Stimulated activated naive CD4-positive, alpha-beta T cell (primary cell): ENCODE results near the gene ABCC1.

Source experiments
- DNase-seq, 6 experiments: peaks; one replicate each; lab custom pipeline; 2025; lab: John Stamatoyannopoulos, UW

Gene ABCC1

DNA sequence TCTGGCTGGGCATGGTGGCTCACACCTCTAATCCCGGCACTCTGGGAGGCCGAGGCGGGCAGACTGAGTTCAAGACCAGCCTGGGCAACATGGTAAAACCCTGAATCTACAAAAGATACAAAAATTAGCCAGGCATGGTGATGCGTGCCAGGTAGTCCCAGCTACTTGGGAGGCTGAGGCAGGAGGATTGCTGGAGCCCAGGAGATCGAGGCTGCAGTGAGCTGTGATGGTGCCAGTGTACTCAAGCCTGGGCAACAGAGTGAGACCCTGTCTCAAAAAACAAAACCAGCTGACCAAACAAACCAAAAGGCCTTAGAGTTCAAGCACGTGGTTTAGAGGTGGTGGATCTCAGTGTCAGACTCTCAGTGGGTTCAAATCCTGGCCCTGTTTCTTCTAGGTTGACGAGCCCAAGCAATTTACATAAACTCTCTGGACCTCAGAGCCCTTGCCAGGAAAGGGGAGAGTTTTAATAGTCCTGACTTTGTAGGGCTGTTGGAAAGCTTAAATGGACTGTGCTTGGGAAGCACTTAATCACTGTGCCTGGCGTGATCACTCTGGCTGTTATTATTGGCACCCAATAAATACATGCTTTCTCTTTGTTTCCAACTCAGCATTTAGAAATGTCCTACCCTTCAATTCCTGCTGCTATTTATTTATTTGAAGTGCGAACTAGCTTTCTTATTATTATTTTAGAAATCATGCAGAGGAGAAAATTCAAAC, 44.7 kb downstream of the ABCC1 start:
- DNase-seq = no peak

DNA sequence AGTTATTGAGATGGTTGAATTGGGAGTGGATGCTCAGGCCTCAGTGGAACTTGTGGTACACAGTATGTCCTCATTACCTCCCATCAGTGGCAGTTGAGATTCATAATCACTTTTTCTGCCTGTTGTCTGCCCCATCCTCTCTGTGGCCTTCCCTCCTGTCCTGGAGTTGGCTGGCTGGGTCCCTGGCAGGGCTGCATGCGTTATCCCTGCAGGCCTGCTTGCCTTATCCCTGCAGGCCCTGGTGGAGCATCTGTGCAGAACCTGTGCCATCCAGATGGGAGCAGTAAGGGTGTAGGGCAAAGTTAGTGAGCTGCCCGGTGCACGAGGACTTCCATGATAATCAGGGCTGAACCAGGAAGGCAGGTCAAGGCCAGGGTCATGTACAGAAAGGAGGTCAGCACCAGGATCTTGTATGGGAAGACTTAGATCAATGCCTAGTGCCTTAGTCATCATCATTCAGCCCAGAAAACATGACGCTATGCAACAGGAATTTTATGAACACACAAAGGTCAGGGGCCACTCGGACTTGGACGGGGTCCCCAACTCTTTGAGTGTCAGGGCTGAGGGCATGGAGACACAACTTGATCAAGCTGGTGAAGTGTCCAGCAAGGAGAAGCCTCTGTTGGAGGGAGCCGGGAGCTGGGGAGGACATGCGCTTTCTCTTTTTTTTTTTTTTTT, 47.2 kb downstream of the ABCC1 start:
- no peak for DNase-seq

DNA sequence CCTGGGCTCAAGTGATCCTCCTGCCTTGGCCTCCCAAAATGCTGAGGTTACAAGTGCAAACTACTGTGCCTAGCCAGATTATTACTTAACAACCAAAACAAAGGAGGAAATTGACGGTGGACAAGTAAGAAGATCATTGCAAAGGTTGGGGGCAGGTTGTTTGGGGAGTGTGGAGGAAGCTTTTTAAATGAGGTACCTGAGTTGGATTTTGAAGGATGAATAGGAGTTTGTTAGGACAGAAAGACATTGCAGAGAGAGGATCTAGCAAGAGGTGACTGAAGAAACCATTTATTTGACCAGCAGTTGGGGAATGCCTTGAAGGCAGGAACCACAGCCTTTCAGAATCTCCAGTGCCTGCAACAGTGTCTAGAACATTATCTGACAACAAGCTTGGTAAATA, 51.3 kb downstream of the ABCC1 start:
- no peak for DNase-seq

DNA sequence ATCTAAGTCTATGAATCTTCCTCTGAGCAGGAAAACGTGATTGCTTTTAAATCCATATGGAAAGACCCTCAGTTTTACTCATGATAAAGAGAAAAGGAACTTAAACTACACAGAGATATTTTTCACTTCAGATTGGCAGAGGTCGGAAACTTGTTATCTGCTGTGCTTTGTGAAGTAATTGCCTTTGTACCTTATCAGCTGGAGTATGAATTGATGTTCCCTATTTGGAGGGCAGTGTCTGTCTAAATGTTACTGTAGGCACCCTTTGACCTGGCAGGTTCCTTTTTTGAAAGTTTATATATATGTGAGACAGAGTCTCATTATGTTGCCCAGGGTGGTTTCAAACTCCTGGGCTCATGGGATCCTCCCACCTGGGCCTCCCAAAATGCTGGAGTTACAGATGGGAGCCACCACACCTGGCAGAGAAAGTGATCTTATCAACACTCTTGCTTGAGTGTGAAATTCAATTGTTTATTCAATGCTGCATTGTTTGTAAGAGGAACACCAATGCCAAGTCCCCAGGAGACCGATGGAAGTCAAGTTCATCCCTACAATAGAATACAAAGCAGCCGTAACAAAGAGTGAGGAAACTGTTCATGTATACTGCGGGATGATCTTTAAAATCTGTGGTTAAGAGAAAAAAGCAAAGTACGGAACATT, 52.3 kb downstream of the ABCC1 start:
- no peak for DNase-seq

DNA sequence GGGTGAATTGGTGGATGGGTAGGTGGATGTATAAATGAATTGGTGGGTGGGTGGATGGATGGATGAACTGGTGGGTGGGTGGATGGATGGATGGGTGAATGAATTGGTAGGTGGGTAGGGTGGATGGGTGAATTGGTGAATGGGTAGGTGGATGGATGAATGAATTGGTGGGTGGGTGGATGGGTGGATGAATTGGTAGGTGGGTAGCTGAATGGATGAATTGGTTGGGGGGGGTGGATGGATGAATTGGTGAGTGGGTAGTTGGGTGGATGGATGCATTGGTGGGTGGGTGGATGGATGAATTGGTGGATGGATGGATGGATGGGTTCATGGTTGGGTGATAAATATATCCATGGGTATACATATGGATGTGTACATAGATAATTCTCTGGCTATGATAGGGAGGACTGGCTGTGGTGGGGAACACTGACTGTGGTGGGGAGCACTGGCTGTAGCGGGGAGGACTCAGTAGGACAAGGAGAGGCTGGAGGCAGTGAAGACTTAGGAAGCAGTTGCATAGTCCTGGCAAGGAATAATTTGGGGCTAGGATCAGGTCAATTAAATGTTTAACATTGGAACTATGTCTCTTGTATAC, 54.4 kb downstream of the ABCC1 start:
- no peak for DNase-seq

DNA sequence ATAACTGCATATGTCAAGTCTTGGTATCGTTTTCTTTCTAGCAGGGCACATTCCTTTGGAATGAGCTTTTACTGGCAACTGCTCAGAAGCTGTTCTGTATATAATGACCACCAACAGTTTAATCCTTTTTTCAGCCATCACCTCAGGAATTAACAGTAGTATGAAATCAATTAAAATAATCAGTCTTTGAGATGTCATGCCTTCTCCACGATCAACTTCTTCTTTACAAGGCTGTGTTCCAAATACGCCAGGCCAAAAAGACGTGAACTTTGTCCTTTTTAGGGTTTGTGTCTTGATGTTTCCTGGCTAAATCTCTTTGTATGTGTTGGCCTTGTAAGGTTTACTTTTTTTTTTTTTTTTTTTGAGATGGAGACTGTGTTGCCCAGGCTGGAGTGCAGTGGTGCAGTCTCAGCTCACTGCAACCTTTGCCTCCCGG, 54.9 kb downstream of the ABCC1 start:
- no peak for DNase-seq

DNA sequence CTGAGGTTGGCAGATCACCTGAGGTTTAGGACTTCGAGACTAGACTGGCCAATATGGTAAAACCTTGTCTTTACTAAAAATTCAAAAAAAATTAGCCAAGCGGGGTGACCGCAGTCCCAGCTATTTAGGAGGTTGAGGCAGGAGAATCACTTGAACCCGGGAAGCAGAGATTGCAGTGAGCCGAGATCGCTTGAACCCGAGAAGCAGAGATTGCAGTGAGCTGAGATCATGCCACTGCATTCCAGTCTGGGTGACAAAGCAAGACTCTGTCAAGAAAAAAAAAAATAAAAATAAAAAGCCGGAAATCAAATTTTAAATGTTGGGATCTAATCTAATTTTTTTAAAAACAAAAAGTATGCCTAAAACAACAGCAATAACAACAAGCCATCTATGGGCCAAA, 56.3 kb downstream of the ABCC1 start:
- no peak for DNase-seq

DNA sequence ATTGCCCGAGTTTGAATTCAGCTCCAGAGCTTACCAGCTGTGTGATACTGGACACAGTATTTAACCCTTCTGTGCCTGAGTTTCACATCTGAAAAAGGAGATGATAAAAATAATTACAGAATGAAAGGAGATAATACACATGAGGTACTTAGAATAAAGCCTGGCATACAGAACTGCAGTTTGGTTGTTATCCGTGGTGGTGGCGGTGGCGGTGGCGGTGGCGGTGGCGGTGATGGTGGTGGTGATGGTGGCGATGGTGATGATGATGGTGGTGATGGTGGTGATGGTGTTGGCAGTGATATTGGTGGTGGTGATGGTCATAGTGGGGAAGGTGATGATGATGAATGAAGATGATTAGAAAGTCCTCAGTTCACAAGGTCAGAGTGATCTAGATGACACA, 57.2 kb downstream of the ABCC1 start:
- no peak for DNase-seq

DNA sequence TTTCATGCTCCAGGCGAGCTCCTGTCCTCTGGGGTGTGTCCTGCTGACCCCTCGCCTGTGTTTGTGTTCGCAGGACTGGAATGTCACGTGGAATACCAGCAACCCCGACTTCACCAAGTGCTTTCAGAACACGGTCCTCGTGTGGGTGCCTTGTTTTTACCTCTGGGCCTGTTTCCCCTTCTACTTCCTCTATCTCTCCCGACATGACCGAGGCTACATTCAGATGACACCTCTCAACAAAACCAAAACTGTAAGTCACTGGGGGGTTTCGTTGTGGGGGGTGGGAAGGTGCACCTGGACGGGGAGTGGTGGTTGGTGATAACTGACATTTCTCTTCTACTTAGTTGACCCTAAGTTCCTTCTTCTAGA, 58.3 kb downstream of the ABCC1 start:
- DNase-seq = no peak

DNA sequence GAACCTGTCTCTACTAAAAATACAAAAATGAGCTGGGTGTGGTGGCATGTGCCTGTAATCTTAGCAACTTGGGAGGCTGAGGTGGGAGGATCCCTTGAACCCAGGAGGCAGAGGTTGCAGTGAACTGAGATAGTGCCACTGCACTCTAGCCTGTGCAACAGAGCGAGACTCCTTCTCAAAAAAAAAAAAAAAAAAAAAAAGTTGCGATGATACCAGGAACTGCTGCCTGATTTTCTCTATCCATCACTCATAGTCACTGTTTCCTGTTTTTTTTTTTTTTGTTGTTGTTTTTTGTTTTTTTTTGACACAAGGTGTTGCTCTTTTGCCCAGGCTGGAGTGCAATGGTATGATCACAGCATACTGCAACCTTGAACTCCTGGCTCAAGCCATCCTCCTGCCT, 59.2 kb downstream of the ABCC1 start:
- DNase-seq = no peak

DNA sequence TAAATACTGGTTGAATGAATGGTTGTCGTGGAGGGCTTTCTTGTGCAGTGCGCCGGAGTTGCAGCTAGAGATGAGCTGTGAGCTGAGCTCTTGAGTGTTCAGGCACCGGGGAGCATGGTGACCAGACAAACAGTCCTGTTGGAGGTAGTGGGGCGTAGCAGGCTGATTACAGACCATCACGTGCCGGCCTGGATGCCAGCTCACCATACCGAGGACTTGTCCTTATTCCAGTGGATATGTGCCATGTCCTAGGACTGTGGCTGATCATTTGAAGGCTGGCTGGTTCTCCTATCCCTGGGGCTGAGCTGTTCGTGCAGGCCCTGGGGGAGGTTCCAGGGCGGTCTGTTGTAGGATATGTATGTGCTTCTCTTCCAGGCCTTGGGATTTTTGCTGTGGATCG, 60.0 kb downstream of the ABCC1 start:
- DNase-seq = no peak

DNA sequence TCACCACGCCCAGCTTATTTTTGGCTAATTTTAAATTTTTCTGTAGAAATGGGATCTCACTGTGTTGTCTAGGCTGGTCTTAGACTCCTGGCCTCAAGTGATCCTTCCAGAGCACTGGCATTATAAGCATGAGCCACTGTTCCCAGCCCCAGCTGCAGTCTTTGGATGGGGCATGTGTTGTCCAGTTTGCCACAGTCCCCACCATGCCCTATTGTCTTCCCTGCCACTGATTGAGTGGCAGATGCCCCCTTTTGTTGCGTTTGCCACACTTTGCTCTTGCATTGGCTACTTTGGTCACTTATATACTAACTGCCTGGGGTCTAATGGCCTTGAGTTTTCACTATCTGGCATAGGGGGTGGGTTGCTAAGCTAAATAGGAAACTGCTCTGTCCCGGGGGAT, 60.8 kb downstream of the ABCC1 start:
- no peak for DNase-seq

DNA sequence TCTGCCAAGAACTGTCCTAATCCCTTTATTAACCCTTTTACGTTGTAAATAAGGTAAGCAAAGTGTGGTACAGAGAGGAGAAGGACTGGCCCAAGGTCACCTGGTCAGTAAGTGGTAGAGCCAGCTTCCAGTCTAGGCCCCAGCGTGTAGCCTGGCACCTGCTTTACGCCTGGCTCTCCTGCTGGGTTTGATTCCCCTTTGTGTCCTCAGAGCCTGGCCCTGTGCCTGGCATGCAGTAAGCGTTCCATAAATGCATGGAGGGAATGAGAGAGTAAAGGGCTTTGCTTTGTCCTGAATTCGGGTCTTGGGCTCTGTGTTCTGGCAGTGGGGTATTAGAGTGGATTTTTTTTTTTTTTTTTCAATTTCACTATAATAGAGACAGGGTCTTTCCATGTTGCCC, 62.7 kb downstream of the ABCC1 start:
- no peak for DNase-seq

DNA sequence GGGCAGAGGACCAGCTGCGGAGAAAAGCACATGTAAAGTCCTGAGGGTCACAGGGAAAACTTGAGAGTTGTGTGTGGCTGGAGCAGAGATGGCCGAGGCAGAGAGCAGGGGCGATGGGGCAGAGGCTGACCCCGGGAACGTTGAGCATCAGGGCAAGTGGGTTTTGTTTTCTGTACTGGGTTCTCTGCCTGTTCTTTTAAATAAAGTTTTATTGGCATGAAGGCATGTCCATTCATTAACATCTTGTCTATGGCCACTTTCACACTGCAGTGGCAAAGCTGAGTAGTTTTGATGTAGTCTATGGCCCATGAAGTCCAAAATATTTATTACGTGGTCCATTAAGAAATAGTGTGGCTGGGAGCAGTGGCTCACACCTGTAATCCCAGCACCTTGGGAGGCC, 64.4 kb downstream of the ABCC1 start:
- no peak for DNase-seq

DNA sequence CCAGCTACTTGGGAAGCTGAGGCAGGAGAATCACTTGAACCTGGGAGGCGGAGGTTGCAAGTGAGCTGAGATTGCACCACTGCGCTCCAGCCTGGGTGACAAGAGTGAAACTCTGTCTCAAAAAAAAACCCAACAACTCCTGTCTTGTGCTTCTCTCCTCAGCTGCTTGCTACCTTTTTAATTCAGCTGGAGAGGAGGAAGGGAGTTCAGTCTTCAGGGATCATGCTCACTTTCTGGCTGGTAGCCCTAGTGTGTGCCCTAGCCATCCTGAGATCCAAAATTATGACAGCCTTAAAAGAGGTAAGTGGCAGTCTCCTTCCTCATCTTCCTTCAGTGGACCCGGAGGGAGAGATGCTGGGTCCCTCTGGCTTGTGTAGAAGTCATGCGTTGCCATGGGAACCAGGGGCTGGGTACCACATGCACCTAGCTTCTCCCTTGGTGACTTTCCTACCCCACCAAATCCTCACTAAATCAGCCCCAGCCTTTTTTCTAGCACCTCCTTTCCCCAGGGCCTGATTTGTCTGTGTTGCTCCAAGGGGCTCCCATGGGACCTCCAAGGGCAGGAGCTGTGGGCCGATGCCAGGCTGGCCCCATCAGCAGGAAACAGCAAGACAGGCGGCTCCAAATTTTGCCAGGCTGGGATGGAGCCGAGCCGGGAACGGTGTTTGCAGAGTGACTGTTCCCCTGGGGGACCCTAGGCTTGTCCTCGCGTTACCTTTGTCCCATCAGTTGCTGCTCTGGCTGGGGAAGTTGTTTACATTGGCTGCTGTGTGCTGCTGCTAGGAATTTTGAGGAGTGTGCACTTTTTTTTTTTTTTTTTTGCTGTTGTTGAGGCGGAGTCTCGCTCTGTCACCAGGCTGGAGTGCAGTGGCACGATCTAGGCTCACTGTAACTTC, 65.2 kb downstream of the ABCC1 start:
- DNase-seq = no peak

DNA sequence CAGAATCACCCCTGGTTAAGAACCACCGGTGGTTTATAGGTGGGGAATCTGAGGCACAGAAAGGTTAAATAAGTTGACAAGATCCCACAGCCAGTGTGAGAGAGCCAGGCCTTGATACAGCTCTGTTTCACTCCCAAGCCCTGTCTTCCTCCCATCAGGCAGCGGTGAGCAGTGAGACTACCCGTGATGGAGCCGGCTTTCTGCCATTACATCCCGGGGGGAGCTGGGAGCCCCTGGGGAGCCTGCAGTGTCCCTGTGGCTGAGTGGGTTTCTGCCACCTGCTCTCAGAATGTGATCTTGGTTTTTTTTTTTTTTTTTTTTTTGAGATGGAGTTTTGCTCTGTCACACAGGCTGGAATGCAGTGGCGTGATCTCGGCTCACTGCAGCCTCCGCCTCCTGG, 66.4 kb downstream of the ABCC1 start:
- no peak for DNase-seq

DNA sequence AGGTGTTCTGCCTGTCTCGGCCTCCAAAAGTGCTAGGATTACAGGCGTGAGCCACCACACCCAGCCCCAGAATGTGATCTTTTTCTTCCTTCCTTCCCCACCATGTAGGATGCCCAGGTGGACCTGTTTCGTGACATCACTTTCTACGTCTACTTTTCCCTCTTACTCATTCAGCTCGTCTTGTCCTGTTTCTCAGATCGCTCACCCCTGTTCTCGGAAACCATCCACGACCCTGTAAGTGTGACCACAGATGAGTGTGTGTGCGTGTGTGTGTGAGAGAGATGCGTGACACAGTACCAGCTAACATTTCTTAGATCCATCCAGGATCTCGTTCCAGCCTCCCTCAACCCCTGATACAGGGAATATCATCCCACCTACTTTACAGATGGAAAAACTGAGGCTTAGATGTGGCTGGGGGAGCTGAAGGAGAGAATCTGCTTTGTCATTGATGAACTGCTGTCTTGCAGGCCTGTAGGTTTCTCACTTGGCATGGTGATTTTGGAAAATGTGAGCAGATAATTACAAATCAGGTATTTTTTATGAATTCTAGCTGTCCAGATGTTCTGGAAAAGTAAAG, 67.1 kb downstream of the ABCC1 start:
- no peak for DNase-seq

DNA sequence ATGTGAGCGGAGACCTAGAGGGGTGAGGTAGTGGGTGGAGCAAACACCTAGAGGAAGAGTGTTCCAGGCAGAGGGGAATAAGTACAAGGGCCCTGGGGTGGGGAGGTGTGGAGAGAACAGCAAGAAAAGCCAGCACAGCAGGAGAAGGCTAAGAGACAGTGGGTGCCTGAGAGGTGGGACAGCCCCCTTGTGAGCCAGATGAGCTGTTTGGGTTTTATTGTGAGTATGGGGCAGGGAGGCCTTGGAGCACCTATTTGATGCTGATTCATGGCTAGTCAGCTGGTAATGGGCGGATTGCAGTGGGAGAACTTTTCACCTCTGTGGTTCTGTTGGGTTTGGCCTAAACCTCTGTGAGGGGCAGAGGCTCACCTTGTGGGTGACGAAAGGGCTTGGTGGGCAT, 68.4 kb downstream of the ABCC1 start:
- no peak for DNase-seq

DNA sequence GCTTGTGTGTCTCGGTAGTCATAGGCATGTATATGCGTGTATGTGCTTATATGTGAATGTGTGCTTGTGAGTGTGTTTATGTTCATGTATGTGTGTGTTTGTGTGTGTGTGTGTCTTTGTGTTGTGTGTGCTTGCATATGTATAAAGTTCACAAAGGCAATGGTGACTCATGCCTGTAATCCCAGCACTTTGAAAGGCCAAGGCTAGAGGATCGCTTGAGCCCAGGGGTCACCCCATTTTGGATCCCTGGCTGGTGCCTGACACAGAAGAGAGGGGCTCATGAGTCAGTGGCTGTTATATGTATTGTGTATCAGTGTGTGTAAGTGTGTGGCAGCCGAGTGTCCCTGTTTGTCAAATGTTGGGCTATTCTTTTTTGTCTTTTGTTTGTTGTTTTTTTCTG, 69.3 kb downstream of the ABCC1 start:
- no peak for DNase-seq

DNA sequence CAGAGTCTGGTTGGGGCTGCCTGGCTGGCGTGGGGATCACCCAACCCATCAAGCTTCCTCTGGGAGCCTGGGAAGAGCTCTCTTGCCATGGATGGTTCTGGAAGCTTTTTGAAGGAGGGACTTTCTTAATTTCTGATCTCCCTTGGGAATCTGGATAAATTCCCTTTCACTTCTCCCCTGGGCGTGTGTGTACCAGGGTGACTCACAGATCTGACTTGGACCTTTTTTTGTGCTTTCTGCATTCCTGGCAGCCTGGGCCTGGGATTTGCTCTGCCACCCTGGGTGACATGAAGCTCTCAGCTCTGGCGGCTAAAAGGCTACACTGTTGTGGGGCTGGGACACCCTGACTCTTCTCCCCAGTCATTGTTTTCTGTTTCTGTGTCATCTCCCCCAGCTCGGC, 70.1 kb downstream of the ABCC1 start:
- no peak for DNase-seq

DNA sequence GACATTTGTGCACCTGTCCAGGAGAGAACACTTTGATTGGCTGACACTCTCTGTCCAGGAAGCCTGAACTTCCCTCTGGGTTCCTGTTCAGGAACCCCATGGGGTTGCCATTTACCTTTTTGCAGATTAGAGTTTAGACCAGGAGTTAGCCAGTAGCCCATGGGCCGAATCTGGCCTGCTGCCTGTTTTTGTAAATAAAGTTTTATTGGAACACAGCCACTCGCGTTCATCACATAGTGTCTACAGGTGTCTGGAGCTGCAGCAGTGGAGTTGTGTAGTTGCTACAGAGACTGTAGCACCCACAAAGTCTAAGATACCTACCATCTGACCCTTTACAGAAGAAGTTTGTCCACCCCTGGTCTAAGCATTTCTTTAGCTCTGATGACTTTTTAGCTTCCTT, 70.9 kb downstream of the ABCC1 start:
- DNase-seq = no peak

DNA sequence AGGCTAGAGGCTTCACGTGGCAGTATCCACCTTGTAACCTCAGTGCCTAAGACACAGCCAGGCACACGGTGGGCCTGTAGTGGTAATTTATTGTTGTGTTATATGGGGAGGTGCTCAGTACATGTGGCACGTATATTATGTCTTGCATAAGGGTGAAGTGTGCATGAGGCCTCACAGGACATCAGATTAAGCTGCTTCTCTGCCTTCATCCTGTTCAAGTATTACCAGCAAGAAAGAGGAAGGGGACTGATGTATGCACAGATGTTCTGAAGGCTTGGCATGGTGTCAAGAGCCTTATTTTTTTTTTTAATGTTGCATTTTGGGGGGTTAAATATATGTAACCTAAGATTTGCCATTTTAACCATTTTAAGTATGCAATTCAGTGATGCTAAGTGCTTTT, 71.6 kb downstream of the ABCC1 start:
- DNase-seq = no peak
